ENCODE measurements around the gene TMEM108.

DNA sequence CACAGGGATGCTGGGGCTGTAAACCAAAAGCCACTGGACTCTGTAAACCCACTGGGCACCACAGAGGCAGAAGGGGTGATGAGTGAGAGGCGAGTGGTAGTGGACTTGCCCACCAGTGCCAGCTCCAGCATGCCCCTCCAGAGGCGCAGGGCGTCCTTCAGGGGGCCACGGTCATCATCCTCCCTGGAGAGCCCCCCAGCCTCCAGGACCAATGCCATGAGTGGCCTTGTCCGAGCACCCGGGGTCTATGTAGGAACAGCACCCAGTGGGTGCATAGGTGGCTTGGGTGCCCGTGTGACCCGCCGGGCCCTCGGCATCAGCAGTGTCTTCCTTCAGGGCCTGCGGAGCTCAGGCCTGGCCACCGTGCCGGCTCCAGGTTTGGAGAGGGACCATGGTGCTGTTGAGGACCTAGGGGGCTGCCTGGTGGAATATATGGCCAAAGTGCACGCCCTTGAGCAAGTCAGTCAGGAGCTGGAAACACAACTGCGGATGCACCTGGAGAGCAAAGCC is 361.9 kb downstream of the TMEM108 start, which contains the start of gene BFSP2:
- TF ChIP-seq GATA2 (IDR thresholded peaks at IDR 0.05; ENCODE audit: low read depth, low read length) (no peak), GATA3 (IDR thresholded peaks at IDR 0.05; ENCODE audit: low read depth, low read length) (no peak)

All from SH-SY5Y (cell line).